Astrocyte (in vitro differentiated cells and primary cell): ENCODE results near the gene ARVCF. TPM values are rescaled to one million over a fixed set of nuclear protein-coding genes. Genes with fewer than 3 reads are reported as not detected.

Source experiments
- DNase-seq: peaks from one replicate; pipeline ENCODE4 v3.0.0-alpha.2; 2010; ENCODE audit warnings: low read depth
- FAIRE-seq: peaks from 2 replicates; lab custom pipeline; 2011; peaks lifted over from hg19 to GRCh38; lab: Jason Lieb, UNC
- H2AFZ ChIP-seq: 2 replicates; pipeline ENCODE4 v1.6.0; 2012; ENCODE audit warnings: low read depth, low read length, inconsistent platforms
- H3K27ac ChIP-seq: 2 replicates; pipeline ENCODE4 v1.5.1; 2011; ENCODE audit warnings: low read depth, low read length, inconsistent platforms
- H3K27me3 ChIP-seq: 2 replicates; pipeline ENCODE4 v1.6.0; 2011; ENCODE audit warnings: low read length, inconsistent platforms; ENCODE audit not compliant: insufficient read depth
- H3K36me3 ChIP-seq: 2 replicates; pipeline ENCODE4 v1.5.1; 2011; ENCODE audit warnings: low read length, inconsistent platforms; ENCODE audit not compliant: insufficient read depth
- H3K4me1 ChIP-seq: 2 replicates; pipeline ENCODE4 v1.5.1; 2011; ENCODE audit warnings: low read length, inconsistent platforms; ENCODE audit not compliant: insufficient read depth
- H3K4me2 ChIP-seq: 2 replicates; pipeline ENCODE4 v1.6.0; 2012; ENCODE audit warnings: low read length, inconsistent platforms
- H3K4me3 ChIP-seq: 2 replicates; pipeline ENCODE4 v1.5.1; 2011; ENCODE audit warnings: low read depth, mild to moderate bottlenecking, low read length, inconsistent platforms; ENCODE audit not compliant: insufficient read depth
- H3K79me2 ChIP-seq: 2 replicates; pipeline ENCODE4 v1.6.0; 2012; ENCODE audit warnings: mild to moderate bottlenecking, low read length, inconsistent platforms; ENCODE audit not compliant: insufficient read depth
- H3K9ac ChIP-seq: 2 replicates; pipeline ENCODE4 v1.6.0; 2012; ENCODE audit warnings: mild to moderate bottlenecking, low read length, inconsistent platforms
- H3K9me3 ChIP-seq: 2 replicates; pipeline ENCODE4 v1.5.1; 2012; ENCODE audit warnings: low read depth, mild to moderate bottlenecking, low read length, inconsistent platforms; ENCODE audit not compliant: insufficient read depth
- H4K20me1 ChIP-seq: 2 replicates; pipeline ENCODE4 v1.6.0; 2012; ENCODE audit warnings: low read length, inconsistent platforms; ENCODE audit not compliant: insufficient read depth
- H3K27ac Mint-ChIP-seq: one replicate; pipeline ENCODE4 v1.8.0; 2021; ENCODE audit warnings: mild to moderate bottlenecking, mixed read lengths; ENCODE audit not compliant: unreplicated experiment
- H3K27me3 Mint-ChIP-seq: one replicate; pipeline ENCODE4 v1.8.0; 2021; ENCODE audit warnings: low read depth, mixed read lengths; ENCODE audit not compliant: unreplicated experiment
- H3K36me3 Mint-ChIP-seq: one replicate; pipeline ENCODE4 v1.8.0; 2021; ENCODE audit warnings: low read depth, mixed read lengths; ENCODE audit not compliant: unreplicated experiment
- H3K4me1 Mint-ChIP-seq: one replicate; pipeline ENCODE4 v1.8.0; 2021; ENCODE audit warnings: low read depth, mixed read lengths; ENCODE audit not compliant: unreplicated experiment
- H3K4me3 Mint-ChIP-seq: one replicate; pipeline ENCODE4 v1.8.0; 2021; ENCODE audit warnings: mild to moderate bottlenecking, moderate library complexity, mixed read lengths; ENCODE audit not compliant: unreplicated experiment
- H3K9me3 Mint-ChIP-seq: one replicate; pipeline ENCODE4 v1.8.0; 2021; ENCODE audit warnings: mild to moderate bottlenecking, mixed read lengths; ENCODE audit not compliant: unreplicated experiment
- CTCF ChIP-seq: IDR thresholded peaks from 2 replicates; pipeline ENCODE4 v1.5.1; 2011; ENCODE audit warnings: low read depth, mild to moderate bottlenecking, inconsistent platforms, low read length, moderate library complexity; ENCODE audit not compliant: insufficient read depth
- EZH2 ChIP-seq: IDR thresholded peaks from 2 replicates; pipeline ENCODE4 v1.6.1; 2012; ENCODE audit warnings: mild to moderate bottlenecking, low read length, inconsistent platforms; ENCODE audit not compliant: insufficient read depth
- total RNA-seq: library from RNA; stranded (reverse); gene quantifications from 2 replicates; pipeline ENCODE4 v1.2.1, GENCODE V29; 2021

The ARVCF gene
- total RNA-seq, 1 donor from 2014 or later = 17.9 TPM

- TF ChIP-seq CTCF (no peak), EZH2 (no peak)
- FAIRE-seq (no peak), DNase-seq (no peak)
- no peaks in the 10 kb centered on the region for H3K27me3 ChIP-seq
- Mint-ChIP-seq H3K9me3 (peaks cover 4% of the 10 kb centered on the region), H3K4me1 (no peaks in the 10 kb centered on the region), H3K4me3 (peak overlapping the region; percentile 72), H3K27me3 (no peaks in the 10 kb centered on the region), H3K27ac (no peak overlapping the region), H3K36me3 (peaks cover 29% of the 10 kb centered on the region)
- no peak overlapping the region for H3K9ac ChIP-seq
- H3K79me2 ChIP-seq = peaks cover 8% of the 10 kb centered on the region
- H3K4me2 ChIP-seq = no peak overlapping the region
- no peaks in the 10 kb centered on the region for H3K36me3 ChIP-seq
- no peaks in the 10 kb centered on the region for H3K4me1 ChIP-seq
- no peaks in the 10 kb centered on the region for H3K9me3 ChIP-seq
- peaks cover 45% of the 10 kb centered on the region for H4K20me1 ChIP-seq
- H2AFZ ChIP-seq = no peak overlapping the region
- no peak overlapping the region for H3K27ac ChIP-seq
- H3K4me3 ChIP-seq = no peak overlapping the region
Observed at GRCh38 chr22:20037419-20037818, 20.8 kb upstream of the ARVCF start.

GRCh38 chr22:20036535-20037392 lies 20.1 kb upstream of the ARVCF start:
- H3K9ac ChIP-seq = no peak overlapping the region
- no peak overlapping the region for H2AFZ ChIP-seq
- peaks cover 12% of the 10 kb centered on the region for H3K79me2 ChIP-seq
- H3K4me3 Mint-ChIP-seq = no peak overlapping the region
- H3K4me2 ChIP-seq = no peak overlapping the region
- FAIRE-seq (no peak), DNase-seq (no peak)
- no peaks in the 10 kb centered on the region for H3K4me1 ChIP-seq
- peaks cover 25% of the 10 kb centered on the region for H3K36me3 Mint-ChIP-seq
- H3K27ac ChIP-seq = no peak overlapping the region
- TF ChIP-seq CTCF (no peak), EZH2 (no peak)
- no peaks in the 10 kb centered on the region for H3K9me3 ChIP-seq
- no peak overlapping the region for H3K4me3 ChIP-seq
- H3K27me3 Mint-ChIP-seq = no peaks in the 10 kb centered on the region
- peaks cover 49% of the 10 kb centered on the region for H4K20me1 ChIP-seq
- H3K36me3 ChIP-seq = no peaks in the 10 kb centered on the region
- peaks cover 4% of the 10 kb centered on the region for H3K9me3 Mint-ChIP-seq
- H3K27ac Mint-ChIP-seq = no peak overlapping the region
- no peaks in the 10 kb centered on the region for H3K27me3 ChIP-seq
- H3K4me1 Mint-ChIP-seq = no peaks in the 10 kb centered on the region

- DNase-seq (no peak), FAIRE-seq (no peak)
- Histone ChIP-seq H2AFZ (no peak overlapping the region), H3K4me1 (no peaks in the 10 kb centered on the region), H4K20me1 (peaks cover 56% of the 10 kb centered on the region), H3K4me3 (no peak overlapping the region), H3K9ac (no peak overlapping the region), H3K27me3 (no peaks in the 10 kb centered on the region), H3K9me3 (no peaks in the 10 kb centered on the region), H3K27ac (no peak overlapping the region), H3K36me3 (no peaks in the 10 kb centered on the region), H3K4me2 (no peak overlapping the region), H3K79me2 (peaks cover 12% of the 10 kb centered on the region)
- H3K9me3 Mint-ChIP-seq = peaks cover 4% of the 10 kb centered on the region
- no peak overlapping the region for H3K27ac Mint-ChIP-seq
- peaks cover 25% of the 10 kb centered on the region for H3K36me3 Mint-ChIP-seq
- TF ChIP-seq CTCF (no peak), EZH2 (no peak)
- H3K4me1 Mint-ChIP-seq = no peaks in the 10 kb centered on the region
- H3K4me3 Mint-ChIP-seq = no peak overlapping the region
- H3K27me3 Mint-ChIP-seq = no peaks in the 10 kb centered on the region
Observed at GRCh38 chr22:20036084-20036482, 19.5 kb upstream of the ARVCF start.
